ENCODE data around the gene DUSP2.
A peak's percentile ranks its signal among the peaks of the same experiment; 100 is the strongest.

DUSP2 gene

GRCh38 chr2:96145036-96145847 is at the start of gene DUSP2:
TSS of gene DUSP2 (minus strand) at chr2:96145440. CDS start at chr2:96145354, 86 bp downstream.
- DNase-seq, result peak in 41 of 56 donors; percentile 24 to 81 (median 55)

GRCh38 chr2:96191937-96192670 is 46.9 kb upstream of the DUSP2 start:
- no peak for DNase-seq

- DNase-seq, result no peak
Measured at GRCh38 chr2:96188821-96189526, 43.7 kb upstream of the DUSP2 start.

GRCh38 chr2:96186562-96186961 is 41.3 kb upstream of the DUSP2 start:
- DNase-seq, result no peak

GRCh38 chr2:96185516-96185915 is 40.3 kb upstream of the DUSP2 start:
- DNase-seq, result no peak

GRCh38 chr2:96184989-96185388 is 39.7 kb upstream of the DUSP2 start:
- DNase-seq, result no peak

- DNase-seq, result no peak
Measured at GRCh38 chr2:96184188-96184587, 38.9 kb upstream of the DUSP2 start.

GRCh38 chr2:96181529-96181928 is 36.3 kb upstream of the DUSP2 start:
- DNase-seq, result no peak

- DNase-seq, result no peak
Measured at GRCh38 chr2:96180521-96180920, 35.3 kb upstream of the DUSP2 start.

GRCh38 chr2:96180002-96180401 is 34.8 kb upstream of the DUSP2 start:
- DNase-seq, result no peak

GRCh38 chr2:96176661-96177060 is 31.4 kb upstream of the DUSP2 start:
- no peak for DNase-seq

- no peak for DNase-seq
Measured at GRCh38 chr2:96175951-96176350, 30.7 kb upstream of the DUSP2 start.

- peak in 50 of 56 donors; percentile 6 to 88 (median 63) for DNase-seq
Measured at GRCh38 chr2:96174251-96175144, 29.3 kb upstream of the DUSP2 start.

- DNase-seq, result no peak
Measured at GRCh38 chr2:96171831-96172230, 26.6 kb upstream of the DUSP2 start.

- no peak for DNase-seq
Measured at GRCh38 chr2:96170626-96171025, 25.4 kb upstream of the DUSP2 start.

GRCh38 chr2:96169868-96170507 is 24.7 kb upstream of the DUSP2 start:
- no peak for DNase-seq

- no peak for DNase-seq
Measured at GRCh38 chr2:96167407-96168013, 22.3 kb upstream of the DUSP2 start.

- DNase-seq, result peak in 47 of 56 donors; percentile 20 to 86 (median 71)
Measured at GRCh38 chr2:96164459-96165184, 19.4 kb upstream of the DUSP2 start.

GRCh38 chr2:96163768-96164429 is 18.7 kb upstream of the DUSP2 start:
- peak in 1 of 56 donors; percentile 47 for DNase-seq
